G401.6 (cell line): Measurements from ENCODE around the gene TMEM255B.
"Not testable (repeated sequence)": the region's sequence is repeated elsewhere in the genome, so short reads cannot be mapped to it uniquely, and the experiment has no call there.

Experiments
- FAIRE-seq: peaks from 2 replicates; lab custom pipeline; 2012; peaks lifted over from hg19 to GRCh38; lab: Jason Lieb, UNC

TMEM255B gene

DNA sequence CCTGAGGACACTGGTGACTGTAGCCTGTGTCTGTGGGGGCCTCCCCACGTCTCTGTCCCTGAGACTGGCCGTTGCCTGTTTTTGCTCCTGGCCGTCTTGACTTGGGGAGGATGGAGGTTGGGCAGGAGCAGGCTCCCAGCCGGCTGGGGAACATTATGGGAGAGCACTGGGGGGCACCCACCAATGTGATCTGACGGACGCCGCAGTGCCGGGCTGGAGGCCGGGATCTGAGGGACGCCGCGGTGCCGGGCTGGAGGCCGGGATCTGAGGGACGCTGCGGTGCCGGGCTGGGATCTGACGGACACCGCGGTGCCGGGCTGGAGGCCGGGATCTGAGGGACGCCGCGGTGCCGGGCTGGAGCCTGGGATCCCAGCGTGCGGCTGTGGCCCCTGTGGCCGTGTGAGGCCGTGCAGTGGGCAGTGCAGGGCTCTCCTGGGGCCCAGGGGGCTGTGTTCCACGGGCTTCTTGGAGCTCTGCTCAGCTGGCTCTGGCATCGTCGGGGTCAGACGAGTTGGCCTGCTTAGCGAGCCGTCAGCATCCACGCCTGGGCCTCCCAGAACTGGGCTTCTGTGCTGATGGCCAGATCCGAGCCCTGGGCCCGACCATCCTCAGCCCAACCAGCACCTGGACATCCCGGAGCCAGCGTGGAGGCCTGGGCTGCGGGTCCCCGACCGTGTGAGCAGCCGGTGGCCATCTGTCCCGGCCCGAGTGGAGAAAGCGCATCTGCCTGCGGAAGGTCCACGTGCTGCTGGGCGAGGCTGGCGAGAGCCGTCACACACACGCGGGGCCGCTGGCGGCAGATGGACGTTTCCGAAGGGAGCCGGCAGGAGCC is 59.0 kb downstream of the TMEM255B start:
- FAIRE-seq = no peak

DNA sequence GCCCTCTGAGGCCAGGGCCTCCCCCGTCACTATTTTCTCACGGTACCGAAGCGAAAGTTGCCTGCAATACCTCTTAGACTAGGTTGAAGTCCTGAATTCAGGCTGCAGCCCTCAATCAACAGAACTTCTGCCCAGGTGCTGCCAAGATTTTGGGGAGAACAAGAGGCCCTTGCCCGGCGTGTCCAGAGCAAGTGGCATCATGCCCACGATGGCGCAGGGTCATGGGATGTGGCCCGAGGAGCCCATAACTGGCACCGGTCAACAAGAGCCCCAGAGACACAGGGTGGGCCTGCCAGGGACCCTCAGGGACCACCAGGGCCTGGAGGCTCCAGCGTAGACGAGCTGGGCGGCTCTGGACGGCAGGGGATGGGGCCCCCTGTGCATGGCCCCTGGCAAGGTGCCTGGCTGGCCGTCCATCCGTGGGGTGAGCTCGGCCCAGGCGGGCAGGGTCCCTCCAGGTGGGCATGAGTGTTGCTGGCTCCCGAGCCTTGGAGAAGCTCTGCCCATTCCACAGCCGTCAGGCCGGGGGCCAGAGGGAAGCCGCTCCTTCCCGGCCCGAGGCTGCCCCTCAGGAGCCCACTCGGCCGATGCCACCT is 59.8 kb downstream of the TMEM255B start:
- FAIRE-seq = no peak

DNA sequence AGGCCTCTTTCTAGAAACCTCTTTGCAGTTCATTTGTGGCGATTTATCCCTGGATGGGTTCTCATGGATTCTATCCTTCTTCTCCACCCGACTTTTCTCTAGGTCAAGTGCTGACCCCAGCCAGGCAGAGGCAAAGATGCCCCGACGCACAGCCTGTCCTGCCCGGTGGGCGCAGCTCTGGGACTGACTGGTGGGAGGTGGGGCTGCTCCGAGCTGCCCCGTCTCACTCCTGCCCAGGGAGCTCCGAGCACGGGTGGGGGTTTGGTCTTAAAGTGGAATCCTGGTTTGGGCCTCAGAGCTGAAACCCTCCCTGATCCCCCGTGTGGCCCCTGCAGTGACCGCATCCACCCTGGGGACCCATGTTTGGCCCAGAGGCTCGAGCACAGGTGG is 60.3 kb downstream of the TMEM255B start:
- FAIRE-seq = no peak

DNA sequence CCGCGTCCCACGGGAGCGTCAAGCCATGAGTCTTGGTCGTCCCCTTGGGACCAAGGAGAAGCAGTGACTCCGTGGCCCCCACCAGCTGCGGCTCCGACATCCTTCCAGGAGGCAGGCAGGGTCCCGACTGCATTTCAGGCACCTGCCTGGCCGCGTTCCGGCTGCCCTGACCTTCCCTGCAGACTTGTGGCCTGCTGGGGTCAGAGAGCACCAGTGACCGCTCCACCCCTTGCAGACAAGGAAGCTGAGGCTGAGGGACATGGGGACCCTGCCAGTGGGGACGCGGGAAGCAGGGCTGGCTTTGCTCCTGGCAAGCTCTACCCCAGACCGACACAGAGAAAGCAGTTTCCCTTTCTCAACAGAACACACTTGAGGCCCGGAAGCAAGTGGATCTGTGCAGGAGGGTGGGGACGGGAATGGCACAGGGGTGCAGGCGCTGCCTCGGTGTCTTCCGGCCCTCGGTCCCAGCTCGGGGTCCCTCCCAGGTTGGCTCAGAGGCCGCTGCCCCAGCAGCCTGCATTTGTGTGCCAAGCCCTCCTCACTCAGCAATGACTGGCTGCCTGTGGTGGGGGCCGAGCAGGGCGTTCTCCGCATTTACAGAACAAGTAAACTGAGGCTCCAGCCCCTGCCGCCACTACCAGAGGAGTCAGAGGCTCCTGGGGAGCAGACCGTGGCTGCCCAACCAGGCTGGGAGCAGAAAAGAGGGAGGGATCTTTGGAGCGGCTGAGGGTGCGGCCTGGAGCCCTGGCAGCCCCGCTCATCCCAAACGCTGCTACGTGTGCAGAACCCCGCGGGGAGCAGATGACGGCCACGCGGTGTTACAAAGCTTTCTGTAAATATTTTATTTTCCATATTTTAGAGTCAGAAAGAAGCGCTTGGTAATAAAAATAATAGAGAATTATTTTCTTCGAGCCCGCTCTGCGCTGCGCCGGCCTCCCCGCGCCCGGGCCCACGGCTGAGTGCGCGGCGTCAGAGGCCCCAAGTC is 61.0 kb downstream of the TMEM255B start:
- FAIRE-seq = no peak

DNA sequence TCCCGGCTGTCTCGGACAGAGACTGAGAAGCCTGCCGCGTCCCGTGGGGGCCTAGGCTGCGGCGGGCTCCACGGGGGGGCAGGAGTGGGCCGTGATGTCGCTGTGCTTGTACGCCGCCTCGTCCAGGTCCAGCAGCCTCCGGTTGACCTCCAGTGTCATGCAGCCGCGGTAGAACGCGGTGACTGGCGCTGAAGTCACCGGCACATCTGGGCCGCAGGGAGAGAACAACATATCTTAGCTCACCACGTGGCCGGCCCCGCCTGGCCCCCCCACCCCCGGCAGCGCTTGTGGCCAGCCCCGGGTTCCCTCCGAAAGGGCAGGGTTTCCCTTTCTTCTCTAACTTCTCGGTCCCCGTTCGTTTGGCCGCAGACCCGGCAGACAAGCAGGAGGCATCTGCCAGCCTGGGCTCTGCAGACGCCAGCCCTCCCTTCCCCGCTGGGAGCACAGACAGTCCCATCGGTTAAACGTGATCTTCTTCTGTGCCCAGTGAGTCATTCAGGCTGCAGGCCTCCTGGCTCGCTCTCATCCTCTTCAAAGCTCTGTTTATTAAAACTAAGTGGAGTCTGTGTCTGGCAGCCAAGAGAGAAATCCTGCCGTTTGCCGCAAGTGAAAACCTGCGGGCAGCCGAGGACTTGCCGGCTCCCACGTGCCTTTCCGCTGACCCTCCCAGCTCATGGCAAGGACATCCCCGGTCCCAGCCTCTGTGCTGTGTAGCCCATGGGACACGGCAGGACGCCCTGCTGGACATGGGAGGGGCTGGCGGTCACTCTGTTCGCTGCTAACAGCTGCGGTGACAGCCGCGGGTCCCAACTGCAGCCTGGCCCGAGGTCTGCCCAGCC is 62.0 kb downstream of the TMEM255B start:
- no peak for FAIRE-seq

DNA sequence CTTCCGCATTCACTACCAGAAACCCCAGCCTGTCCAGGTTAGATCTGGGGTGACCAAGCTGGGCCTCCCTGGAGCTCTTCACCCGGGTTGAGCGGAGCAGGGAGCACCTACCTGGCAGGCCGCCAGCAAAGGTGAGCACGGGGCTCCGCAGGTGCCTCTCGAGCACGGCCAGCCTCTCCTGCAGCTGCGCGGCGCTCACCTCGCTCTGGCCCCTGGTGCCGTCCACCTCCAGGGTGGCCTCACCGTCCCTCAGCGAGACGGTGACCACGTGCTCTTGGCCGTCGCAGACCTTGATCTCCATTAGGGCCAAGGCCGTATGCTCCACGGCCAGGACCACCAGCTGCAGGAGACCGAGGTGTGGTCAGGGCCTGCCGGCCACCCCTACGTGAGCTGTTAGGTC is 62.8 kb downstream of the TMEM255B start:
- FAIRE-seq = no peak

DNA sequence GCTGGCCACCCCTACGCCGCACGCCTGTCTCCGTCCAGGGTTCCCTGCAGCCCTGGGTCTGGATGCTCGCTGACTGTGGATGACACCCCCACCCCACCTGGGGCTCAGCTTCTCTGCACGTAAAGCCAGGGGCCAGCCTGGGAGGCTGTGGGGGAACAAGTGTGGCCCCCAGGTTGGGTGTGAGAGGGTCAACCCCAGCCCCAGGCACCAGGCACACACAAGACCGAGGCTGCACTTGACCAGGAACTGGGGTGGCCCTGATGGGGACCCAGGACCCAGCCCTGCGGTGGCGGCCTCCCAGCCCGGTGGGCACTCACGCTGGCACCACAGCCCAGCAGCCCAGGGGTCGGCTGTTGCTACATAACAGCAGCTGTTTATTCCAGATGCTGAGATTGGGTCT is 63.2 kb downstream of the TMEM255B start:
- no peak for FAIRE-seq

DNA sequence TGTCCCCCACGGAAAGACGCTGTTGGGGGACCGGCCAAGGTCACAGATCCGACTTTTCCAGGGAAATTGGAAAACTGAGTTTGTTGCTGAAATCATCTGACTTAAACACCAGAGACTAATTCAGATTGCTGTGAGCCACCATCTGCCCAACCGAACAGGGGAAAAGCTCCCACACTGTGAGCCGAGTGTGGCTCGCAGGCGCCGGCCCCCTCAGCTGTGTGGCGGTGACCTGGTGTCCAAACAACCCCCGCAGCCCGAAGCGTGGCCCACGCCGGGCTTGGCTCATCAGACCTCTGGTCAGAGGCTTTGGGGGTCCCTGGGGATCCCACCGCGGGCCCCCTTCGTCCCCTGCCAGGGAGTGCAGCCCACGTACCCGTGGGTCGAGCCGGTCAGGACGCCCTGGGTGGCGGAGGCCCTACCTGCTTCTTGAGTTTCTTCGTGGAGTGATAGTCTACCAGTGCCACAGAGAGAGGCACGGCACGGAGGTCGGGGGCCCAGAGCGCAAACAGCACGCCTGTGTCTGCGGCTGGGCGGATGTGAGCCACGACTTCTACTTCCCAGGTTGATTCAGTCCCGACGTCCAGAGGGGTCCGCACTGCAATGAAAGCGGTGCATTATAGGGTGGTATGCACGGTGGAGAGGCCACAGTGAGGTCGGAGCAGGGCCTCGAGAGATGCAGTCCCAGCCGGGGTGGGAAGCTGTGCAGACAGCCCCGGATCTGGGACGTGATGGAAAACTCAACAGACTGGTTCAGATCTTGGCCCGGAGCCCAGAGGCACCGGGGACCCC is 64.1 kb downstream of the TMEM255B start:
- no peak for FAIRE-seq

DNA sequence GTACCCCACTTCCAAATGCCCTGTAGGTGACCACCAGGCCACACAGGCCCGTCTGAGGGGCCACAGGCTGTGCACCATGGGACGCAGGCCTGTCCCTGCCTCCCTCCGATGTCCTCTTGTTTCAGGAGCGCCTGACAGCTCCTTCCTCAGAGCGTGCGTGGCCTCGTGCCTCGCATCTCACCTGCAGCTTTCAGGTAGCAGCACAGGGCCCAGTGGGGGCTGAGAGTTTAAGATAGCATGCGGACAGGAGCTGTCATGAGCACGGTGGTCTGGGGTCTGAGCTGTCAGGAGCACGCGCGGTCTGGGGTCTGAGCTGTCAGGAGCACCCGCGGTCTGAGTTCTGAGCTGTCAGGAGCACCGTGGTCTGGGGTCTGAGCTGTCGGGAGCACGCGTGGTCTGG is 64.7 kb downstream of the TMEM255B start:
- FAIRE-seq = no peak

DNA sequence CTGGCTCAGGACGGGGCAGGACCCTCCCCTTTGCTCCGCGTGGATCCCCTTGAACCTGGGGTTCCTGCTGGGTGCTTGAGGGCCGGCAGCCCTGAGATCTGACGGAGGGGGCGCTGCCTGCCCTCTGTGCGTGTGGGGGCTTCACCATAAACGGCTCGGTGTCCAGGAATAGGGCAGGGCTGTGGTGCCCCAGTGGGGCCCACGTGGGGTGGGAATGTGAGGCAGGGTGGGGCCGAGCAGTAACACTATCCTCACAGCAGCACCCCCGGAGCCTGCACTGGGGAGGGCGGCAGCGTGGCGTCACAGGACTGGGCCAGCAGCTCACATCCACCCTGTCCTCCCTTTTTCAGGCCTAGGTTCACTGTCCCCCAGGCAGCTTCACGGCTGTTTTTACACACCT is 66.8 kb downstream of the TMEM255B start:
- no peak for FAIRE-seq

DNA sequence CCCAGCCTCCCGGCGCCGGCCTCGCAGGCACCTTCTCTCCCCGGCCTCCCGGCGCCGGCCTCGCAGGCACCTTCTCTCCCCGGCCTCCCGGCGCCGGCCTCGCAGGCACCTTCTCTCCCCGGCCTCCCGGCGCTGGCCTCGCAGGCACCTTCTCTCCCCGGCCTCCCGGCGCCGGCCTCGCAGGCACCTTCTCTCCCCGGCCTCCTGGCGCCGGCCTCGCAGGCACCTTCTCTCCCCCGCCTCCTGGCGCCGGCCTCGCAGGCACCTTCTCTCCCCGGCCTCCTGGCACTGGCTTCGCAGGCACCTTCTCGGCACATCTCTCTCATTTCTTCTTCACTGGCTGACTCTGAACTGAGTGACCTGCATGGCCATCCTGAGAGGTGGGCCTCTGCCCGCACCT is 67.4 kb downstream of the TMEM255B start:
- not testable (repeated sequence) for FAIRE-seq

DNA sequence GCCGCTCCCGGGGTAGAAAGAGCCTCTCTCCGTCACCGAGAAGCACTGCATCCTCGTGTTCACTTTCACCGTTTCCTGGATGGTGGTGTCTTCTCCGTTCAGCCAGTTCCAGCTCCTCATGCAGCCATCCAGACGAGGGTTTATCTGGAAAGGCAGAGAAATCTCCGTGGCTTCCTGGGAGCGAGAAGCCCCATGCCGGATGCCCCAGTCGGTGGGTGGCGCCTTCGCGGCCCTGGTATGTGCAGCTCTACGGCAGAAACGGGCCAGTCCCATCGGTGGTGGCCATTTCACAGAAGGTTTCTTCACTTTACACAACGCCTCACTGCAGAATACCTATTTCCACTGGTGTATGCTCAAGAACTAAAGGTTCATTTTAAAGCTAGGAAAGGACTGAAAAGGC is 68.0 kb downstream of the TMEM255B start:
- no peak for FAIRE-seq

DNA sequence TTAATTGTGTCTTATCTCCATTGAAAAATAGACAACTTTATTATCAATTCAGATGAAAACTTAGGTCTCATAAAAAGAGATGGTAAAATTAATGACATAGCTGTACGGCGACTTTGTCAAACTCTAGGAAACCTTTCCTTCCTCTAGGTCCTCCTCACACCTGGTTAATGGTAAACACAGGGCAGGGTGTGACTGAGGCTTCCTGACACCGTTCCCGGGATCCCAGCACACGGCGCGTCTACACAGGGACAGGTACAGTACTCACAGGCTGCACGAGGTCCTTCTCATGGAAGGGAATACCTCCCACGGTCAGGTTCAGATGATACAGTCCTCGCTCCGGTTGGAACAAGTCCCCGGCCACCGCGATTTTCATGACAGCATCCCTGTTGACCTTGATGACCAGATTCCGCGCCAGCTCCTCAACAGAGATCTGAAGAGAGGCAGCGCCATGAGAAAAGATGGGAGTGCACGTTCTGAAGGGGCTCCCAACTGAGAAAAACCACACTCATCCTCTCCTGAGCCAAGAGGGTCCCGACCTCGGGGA is 69.3 kb downstream of the TMEM255B start:
- no peak for FAIRE-seq

DNA sequence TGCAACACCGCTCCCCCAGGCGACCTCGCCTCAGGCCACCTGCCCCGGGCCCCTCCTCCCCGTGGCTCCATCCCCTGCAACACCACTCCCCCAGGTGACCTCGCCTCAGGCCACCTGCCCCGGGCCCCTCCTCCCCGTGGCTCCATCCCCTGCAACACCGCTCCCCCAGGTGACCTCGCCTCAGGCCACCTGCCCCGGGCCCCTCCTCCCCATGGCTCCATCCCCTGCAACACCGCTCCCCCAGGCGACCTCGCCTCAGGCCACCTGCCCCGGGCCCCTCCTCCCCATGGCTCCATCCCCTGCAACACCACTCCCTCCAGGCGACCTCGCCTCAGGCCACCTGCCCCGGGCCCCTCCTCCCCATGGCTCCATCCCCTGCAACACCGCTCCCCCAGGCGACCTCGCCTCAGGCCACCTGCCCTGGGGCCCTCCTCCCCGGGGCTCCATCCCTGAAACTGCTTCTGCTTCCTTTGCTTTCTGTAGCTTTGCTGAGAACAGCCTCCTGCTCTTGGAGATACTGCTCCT is 71.5 kb downstream of the TMEM255B start:
- FAIRE-seq = peak; percentile 49

DNA sequence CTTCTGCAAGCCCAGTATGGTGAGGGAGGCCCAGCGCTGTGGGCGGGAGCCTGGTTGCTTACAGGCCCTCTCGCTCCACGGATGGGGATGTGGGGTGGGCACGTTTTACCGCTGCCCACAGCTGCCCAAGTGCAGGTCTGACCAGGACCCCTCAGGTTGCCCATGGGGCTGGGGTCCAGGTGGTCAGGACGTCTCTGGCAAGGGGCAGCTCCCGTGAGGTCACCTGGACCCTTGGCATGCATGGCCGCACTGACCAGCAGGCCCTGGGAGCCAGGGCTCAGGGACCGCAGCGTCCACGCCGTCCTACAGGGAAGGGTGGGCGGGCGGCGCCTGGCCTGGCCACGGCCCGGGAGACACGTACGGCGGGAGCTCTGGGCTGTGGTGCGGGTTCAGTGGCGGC is 72.0 kb downstream of the TMEM255B start:
- no peak for FAIRE-seq

DNA sequence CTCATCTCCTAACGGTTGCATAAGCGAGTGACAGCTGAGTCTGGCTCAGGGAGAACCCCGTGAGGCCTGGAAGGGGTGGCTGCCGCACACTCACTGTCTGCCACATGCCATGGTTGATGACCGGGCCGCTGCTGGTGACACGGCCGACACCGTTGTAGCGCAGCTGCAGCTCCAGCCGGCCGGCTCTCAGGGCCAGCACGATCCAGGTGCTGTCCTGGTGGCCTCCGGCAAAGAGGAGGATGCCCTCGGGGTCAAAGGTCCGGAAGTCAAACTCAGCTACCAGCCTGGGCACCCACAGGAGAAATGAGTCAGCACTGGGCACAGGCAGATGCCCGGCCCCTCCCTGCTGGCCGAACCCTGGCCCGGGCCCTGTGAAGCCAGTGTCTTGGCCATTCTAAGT is 73.2 kb downstream of the TMEM255B start:
- no peak for FAIRE-seq

DNA sequence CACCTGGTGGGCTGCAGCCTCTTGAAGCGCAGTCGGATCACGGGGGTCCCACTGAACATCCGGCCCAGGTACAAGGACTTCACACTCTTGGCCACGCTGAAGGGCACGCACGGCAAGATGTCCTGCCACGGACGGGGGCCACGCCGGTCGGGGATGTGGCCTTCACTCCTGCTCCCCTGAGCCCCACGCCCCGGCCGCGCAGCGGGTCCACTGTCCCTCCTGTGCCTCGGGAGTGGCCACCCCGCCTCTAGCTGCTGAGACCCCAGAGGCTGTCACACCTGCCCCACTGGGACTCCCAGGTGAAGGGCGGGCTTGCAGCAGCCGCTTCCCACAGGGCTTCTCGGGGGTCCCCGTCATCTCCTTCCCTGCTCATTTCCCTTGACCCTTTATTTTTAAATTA is 73.6 kb downstream of the TMEM255B start:
- no peak for FAIRE-seq

DNA sequence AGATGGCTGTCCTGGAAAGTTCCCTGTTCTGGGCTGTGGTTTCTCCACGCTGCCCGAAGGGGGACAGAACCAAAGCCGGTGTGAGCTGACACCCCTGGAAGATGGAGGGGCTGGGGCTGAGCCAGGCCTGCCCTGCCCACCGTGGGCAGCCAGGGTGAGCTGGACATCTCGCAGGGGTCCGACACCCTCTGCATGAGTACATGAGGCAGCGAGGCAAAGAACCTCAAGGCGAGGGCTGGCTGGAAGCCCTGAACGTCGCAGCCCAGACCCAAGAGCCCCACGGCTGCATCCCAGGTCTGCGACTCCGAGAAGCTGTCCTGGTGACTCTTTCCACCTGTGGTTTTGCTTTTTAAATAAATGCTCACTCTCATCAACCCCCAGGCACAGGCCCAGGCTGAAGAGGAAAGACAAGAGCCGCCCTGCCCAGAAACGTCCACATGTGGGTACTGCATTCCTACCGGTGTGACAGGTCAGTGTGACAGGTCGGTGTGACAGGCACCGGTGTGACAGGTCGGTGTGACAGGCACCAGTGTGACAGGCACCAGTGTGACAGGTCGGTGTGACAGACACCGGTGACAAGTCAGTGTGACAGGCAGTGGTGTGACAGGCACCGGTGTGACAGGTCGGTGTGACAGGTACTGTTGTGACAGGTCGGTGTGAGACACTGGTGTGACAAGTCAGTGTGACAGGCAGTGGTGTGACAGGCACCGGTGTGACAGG is 74.2 kb downstream of the TMEM255B start:
- no peak for FAIRE-seq

DNA sequence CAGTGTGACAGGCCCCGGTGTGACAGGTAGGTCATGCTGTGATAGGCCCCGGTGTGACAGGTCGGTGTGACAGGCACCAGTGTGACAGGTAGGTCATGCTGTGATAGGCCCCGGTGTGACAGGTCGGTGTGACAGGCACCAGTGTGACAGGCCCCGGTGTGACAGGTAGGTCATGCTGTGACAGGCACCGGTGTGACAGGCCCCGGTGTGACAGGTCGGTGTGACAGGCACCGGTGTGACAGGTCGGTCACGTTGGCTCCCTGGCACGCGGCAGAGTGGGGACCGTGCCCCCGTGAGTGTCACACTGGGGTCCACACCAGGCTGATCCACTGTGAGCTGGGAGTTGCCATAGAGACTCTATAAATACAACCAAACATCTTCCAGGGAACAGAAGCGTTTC is 75.0 kb downstream of the TMEM255B start:
- FAIRE-seq = not testable (repeated sequence)
